AG20443 (cell line): ENCODE measurements around the gene RDH13.
"Not testable (repeated sequence)": the region's sequence is repeated elsewhere in the genome, so short reads cannot be mapped to it uniquely, and the experiment has no call there.

Experiments
- DNase-seq: peaks from one replicate; pipeline ENCODE4 v3.0.0; 2012; ENCODE audit warnings: low spot score, mixed read lengths

Gene RDH13

DNA sequence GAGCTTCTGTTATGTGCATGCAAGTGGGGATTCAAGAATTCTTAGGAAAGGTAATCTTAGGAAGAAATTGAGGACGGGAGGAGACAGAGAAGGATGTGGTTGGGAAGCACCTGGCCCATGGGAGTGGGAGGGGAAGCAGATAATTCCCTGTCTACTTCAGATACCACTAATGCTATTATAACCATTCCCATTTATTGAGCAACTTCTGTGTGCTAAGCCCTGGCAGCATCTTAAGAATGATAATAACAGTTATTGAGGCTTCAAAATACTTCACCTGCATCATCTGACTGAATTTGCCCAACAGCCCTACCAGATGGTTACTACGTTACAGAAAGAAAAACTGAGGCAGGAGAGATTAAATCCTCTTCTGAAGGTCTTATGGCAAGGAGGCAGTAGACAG, 14.2 kb upstream of the RDH13 start:
- no peak for DNase-seq

GRCh38 chr19:55076321-55076720, 13.4 kb upstream of the RDH13 start:
- DNase-seq: no peak

DNA sequence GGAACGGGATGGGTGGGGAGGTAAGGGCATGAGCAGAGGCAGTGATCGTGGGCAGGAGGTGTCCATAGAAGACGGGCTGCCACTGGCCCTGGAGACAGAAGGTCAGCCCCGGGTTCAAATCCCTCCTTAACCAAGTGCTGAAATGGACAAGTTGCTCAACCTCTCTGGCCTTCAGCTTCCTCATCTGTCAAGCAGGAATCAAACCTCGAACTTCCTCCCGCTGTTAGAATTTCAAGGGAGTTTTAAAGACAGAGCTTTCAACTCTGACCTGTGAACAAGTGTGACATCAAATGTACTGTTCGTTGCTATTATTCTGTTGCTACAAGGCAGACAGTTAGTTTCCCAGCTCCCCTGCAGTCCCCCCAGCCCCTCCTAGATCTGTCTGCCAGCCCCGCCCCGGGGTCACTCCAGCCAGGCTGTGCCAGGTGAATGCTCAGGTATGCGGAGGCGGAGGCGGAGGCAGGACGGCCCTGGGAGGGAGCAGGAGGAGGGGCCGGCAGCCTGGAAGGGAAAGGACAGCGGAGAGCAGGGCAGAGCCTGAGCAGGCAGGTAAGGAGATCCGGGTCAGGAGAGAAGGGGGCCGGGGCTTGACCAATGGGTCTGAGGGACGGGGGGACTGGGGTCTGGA, 12.5 kb upstream of the RDH13 start, which contains the start of gene EPS8L1:
TSS of gene EPS8L1 (plus strand) at position 499 of the 628 bp plus-strand sequence. CDS start 576 bp downstream, outside the sequence.
- DNase-seq: no peak

GRCh38 chr19:55071913-55072312, 9.0 kb upstream of the RDH13 start:
- DNase-seq: no peak

- DNase-seq: peak; percentile 76
These were observed 8.2 kb upstream of the RDH13 start for GRCh38 chr19:55071129-55071502.

DNA sequence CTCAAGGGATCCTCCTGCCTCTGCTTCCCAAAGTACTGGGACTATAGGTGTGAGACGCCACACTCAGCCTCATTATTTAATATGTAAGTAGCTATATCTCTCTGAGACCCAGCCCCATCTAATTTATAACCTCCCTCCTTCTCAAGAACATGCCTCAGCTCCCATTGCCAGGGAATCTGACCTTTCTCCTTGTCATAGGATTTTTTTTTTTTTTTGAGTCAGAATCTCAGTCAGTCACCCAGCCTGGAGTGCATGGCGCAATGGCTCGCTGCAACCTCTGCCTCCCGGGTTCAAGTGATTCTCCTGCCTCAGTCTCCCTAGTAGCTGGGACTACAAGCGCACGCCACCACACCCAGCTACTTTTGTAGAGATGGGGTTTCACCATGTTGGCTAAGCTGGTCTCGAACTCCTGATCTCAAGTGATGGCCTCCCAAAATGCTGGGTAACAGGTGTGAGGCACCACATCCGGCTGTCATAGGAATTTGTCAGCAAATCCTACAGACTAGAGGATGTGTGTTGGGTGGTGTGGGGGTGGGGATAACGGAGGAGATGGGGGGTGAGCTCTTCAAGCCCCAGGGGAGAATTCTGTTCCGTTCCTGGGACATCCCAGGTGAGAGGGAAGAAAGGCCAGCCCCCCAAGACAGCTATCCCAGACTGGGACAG, 7.6 kb upstream of the RDH13 start:
- DNase-seq: no peak

DNA sequence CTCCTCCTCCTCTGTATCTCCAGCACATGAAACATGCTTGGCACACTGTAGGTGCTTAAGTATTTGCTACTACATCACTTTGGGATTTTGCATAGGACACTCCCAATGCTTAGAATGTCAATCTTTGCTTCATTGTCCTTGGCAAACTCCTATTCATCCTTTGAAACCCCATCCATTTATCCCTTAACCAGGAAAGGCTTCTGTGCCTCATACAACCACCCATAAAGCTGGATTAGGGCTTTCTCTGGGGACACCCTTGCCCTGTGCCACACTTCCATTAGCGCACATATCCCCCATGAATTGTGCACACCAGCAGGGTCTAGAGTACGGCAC, 6.9 kb upstream of the RDH13 start:
- DNase-seq: no peak

DNA sequence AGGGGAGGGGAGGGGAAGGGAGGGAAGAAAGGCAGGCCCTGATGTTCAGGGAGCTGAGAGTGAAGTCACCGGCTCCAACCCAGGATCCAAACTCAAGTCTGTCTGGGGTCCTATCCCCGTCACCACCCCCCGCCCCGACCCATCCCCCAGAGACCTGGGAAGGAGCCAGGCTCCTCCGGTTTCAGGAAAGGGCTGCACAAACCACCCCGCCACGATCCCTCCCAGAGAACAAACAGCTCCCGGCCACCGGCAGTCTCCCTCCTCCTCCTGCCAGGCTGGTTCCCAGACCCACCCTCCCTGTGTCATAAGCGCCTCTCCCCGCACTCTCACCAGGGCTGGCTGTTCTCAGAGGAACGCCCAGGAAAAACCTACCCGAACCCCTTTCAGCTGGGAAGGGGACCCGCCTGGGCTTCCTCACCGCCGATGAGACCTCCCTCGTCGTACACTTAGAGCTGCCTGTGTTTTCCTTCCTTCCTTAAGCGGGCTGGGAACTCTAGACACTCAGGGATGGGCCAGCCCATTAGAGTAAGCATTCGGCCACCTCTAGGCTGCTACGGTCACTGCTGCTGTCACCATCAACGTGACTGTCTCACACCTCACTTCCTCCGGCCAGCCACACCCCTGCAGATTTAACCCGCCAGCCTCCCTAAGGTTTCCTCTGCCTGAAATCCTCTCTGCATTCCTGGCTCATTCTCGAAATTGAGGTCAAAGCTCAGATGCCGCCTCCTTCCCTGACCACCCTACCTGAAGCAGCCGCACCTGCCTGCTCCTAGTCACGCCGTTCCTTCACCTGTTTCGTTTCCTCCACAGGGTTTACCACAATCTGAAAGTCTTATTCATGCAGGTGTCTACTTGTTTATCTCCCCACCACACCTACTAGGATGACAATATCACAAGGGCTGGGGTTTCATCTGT, 6.3 kb upstream of the RDH13 start:
- peak; percentile 68 for DNase-seq

DNA sequence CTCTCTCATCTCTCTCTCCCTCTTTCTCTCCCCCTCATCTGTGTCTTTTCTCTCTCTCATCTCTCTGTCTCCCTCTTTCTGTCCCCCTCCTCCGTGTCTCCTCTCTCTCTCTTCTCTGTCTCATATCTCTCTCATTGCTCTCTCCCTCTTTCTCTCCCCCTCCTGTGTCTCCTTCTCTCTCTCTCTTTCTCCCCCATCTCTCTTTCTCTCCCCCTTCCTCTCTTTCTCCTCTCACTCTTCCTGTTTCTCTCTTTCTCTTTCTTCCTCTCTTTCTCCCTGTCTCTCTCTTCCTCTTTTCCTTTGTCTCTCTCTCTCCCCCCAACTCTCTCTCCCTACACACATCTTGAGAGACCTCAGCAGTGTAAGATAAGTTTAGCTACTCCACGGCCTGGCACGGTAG, 4.9 kb upstream of the RDH13 start:
- no peak for DNase-seq

GRCh38 chr19:55066107-55066709, 3.3 kb upstream of the RDH13 start:
- DNase-seq: no peak

DNA sequence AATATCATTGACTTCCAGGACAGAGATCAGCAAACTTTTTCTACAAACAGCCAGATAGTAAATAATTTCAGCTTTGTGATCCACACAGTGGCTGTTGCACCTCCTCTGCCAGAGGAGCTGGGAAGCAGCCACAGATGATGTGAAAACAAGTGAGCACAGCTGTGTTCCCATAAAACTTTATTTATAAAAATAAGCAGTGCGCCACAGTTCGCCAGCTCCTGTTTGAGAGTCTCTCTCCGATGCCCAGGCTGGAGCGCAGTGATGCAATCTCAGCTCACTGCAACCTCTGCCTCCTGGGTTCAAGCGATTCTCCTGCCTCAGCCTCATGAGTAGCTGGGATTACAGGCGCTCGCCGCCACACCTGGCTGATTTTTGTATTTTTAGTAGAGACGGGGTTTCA, 2.6 kb upstream of the RDH13 start:
- DNase-seq: not testable (repeated sequence)

- no peak for DNase-seq
These were observed 520 bp upstream of the RDH13 start for GRCh38 chr19:55063492-55063843.

DNA sequence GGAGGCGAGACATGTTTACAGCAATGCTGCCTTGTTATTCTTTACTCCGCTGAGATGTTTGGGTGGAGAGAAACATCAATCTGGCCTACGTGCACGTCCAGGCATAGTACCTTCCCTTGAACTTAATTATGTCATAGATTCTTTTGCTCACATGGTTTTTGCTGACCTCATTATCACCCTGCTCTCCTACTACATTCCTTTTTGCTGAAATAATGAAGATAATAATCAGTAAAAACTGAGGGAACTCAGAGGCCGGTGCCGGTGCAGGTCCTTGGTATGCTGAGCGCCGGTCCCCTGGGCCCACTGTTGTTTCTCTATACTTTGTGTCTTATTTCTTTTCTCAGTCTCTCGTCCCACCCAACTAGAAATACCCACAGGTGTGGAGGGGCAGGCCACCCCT, 2.7 kb downstream of the RDH13 start:
- not testable (repeated sequence) for DNase-seq

DNA sequence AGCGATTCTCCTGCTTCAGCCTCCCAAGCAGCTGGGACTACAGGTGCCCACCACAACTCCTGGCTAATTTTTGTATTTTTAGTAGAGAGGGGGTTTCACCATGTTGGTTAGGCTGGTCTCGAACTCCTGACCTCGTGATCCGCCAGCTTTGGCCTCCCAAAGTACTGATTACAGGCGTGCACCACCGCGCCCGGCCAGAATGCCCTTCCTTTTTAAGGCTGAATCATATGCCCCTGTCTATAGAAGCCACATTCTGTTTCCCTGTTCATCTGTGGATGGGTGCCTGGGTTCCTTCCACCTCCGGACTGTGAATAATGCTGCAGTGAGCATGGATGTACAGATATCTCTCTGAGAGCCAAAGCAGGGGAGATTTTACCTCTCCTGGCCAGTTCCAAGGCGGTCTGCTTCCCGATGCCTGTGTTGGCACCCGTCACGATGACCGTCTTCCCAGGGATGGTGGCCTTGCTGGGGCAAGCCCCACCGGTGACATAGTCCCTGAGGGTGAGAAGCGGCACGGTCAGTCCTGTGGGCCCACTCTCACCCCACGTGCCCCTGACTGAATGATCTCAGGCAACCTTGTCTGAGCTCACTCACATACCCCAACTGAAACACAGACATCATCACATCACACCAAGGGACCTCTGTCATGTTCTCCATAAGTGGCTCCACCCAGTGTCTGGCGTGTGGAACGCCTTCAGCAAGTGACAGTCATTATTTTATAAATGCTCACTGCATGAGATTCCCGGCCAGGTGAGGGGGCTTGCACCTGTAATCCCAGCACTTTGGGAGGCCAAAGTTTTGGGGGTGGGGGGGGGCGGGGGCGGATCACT, 4.0 kb downstream of the RDH13 start:
- no peak for DNase-seq

DNA sequence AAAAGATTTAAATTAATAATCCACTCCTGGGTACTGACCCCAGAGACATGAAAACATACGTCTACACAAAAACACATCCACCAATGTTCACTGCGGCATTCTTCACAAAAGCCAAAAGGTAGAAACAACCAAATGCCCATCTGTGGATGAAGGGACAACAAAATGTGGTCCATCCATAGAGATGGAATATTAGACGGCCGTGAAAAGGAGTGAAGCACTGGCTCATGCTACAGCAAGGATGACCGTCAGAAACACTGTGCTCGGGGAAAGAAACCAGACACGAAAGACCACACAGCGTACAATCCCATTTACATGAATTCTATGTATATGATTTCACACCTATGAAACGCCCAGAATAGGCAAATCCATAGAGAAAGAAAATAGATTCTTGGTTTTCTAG, 6.1 kb downstream of the RDH13 start:
- no peak for DNase-seq

GRCh38 chr19:55053735-55054134, 9.2 kb downstream of the RDH13 start:
- no peak for DNase-seq

DNA sequence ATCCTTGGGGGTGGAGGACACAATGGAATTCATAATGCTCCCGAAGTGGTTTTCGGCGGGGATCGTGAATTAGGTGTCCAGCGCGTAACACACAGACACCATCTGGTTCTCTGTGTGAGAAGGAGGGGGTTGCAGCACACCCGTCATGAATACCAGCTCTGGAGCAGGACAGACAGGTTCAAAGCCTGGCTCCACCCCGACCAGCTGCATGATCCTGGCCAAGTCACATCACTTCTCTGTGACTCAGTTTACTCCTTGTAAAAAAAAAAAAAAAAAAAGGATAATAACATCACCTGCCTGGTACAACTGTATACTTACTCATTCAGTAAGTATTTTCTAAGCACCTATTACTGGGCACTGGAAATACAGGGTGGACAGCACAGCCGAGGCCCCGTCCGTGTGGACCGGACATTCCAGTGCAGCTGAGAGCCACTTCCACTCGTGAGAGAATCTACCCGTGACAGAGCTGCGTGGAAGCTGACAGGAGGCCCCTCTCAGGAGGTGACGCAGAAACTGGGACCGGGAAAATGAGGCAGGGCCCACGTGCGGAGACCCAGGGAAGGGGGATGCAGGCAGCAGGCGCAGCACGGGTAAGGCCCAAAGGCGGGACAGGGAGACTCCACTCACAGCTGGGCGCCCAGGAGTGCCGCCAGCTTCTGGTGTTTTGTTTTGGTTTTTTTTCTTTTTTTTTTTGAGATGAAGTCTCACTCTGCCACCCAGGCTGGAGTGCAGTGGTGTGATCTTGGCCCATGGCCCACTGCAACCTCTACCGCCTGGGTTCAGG, 12.0 kb downstream of the RDH13 start:
- no peak for DNase-seq

- DNase-seq: no peak
These were observed 14.5 kb downstream of the RDH13 start for GRCh38 chr19:55048446-55048845.

- DNase-seq: no peak
These were observed 15.0 kb downstream of the RDH13 start for GRCh38 chr19:55047951-55048350.

- no peak for DNase-seq
These were observed 15.8 kb downstream of the RDH13 start for GRCh38 chr19:55046975-55047622.
